CD4-positive, alpha-beta T cell (primary cell): ENCODE results near the gene STAB2. TPM values are rescaled to one million over a fixed set of nuclear protein-coding genes. Genes with fewer than 3 reads are reported as not detected.
A peak's percentile ranks its signal among the peaks of the same experiment; 100 is the strongest.

ENCODE experiments used
- ATAC-seq: fragments of 200-7000 bp; cut with Tn5 transposase; one replicate; pipeline ENCODE4 v1.10.0; 2022; ENCODE audit warnings: mild to moderate bottlenecking; ENCODE audit not compliant: poor library complexity
- CTCF ChIA-PET: fragments of 350-600 bp; sonication (Branson Sonifier 250); formaldehyde crosslinking; loops from one replicate; lab custom pipeline; 2021; ENCODE audit warnings: antibody characterized with exemption, inconsistent platforms; lab: Charles Lee
- POLR2A ChIA-PET: fragments of 350-600 bp; sonication (Branson Sonifier 250); formaldehyde crosslinking; loops from one replicate; lab custom pipeline; 2021; ENCODE audit warnings: antibody characterized with exemption, inconsistent platforms; lab: Charles Lee
- DNase-seq, 14 experiments: peaks; one replicate each; pipeline ENCODE4 v3.0.0-alpha.2; 2013 to 2020; ENCODE audit warnings: mixed read lengths in 2 of 14
- H3K27ac ChIP-seq, 2 donors: one replicate each; pipeline versions ENCODE4 v1.5.1 to v1.7.0; 2013; ENCODE audit warnings: low read length in 2 of 2, low read depth in 1 of 2, mild to moderate bottlenecking in 1 of 2
- H3K27me3 ChIP-seq, 2 experiments: 1 replicate in 1 of 2; 2 replicates in 1 of 2; pipeline versions ENCODE4 v1.6.1 to v1.7.0; 2013; ENCODE audit warnings: low read length in 2 of 2, control low read depth in 1 of 2, mild to moderate bottlenecking in 1 of 2, moderate library complexity in 1 of 2; ENCODE audit not compliant: insufficient read depth in 2 of 2, control insufficient read depth in 1 of 2
- H3K36me3 ChIP-seq: one replicate; pipeline ENCODE4 v1.6.1; 2013; ENCODE audit warnings: low read length, control low read depth; ENCODE audit not compliant: insufficient read depth
- H3K4me1 ChIP-seq: one replicate; pipeline ENCODE4 v1.6.1; 2013; ENCODE audit warnings: low read length, control low read depth; ENCODE audit not compliant: insufficient read depth
- H3K4me3 ChIP-seq: one replicate; pipeline ENCODE4 v1.5.1; 2013; ENCODE audit warnings: mild to moderate bottlenecking, low read length, moderate library complexity
- H3K9me3 ChIP-seq, 2 experiments: 1 replicate in 1 of 2; 2 replicates in 1 of 2; pipeline versions ENCODE4 v1.6.1 to v1.7.0; 2013; ENCODE audit warnings: low read length in 2 of 2, mild to moderate bottlenecking in 2 of 2, control low read depth in 1 of 2, moderate library complexity in 1 of 2; ENCODE audit not compliant: control insufficient read depth in 1 of 2, insufficient read depth in 1 of 2
- H3K27ac Mint-ChIP-seq: one replicate; pipeline ENCODE4 v1.8.0; 2020; ENCODE audit warnings: mixed read lengths
- H3K27me3 Mint-ChIP-seq: one replicate; pipeline ENCODE4 v1.8.0; 2021; ENCODE audit warnings: mixed read lengths
- H3K36me3 Mint-ChIP-seq: one replicate; pipeline ENCODE4 v1.8.0; 2021; ENCODE audit warnings: low read depth, mixed read lengths
- H3K4me1 Mint-ChIP-seq: one replicate; pipeline ENCODE4 v1.8.0; 2021; ENCODE audit warnings: low read depth, mixed read lengths
- H3K4me3 Mint-ChIP-seq: one replicate; pipeline ENCODE4 v1.8.0; 2020; ENCODE audit warnings: mild to moderate bottlenecking, mixed read lengths
- H3K9me3 Mint-ChIP-seq: one replicate; pipeline ENCODE4 v1.8.0; 2020; ENCODE audit warnings: mixed read lengths
- CTCF ChIP-seq: fragments of 200-600 bp; IDR thresholded peaks from one replicate; pipeline ENCODE4 v1.8.0; 2022; ENCODE audit warnings: antibody characterized with exemption, mild to moderate bottlenecking
- intact Hi-C, 2 experiments: fragments of 100-400 bp; cut with DNase I in 1 of 2; cut with micrococcal nuclease in 1 of 2; formaldehyde crosslinking; loops; one replicate each; pipeline versions ENCODE4 v1.15.1 to v1.9.0; 2023 to 2025; cut with DNase I, micrococcal nuclease
- total RNA-seq, 174 experiments: library from RNA in 2 of 174; stranded (reverse) in 2 of 174; gene quantifications; one replicate each; pipeline ENCODE4 v1.2.3 and lab custom pipeline; 2021 to 2026

The STAB2 gene
- total RNA-seq, 2 experiments from 2014 or later, result not detected

GRCh38 chr12:103656291-103656690 is 69.2 kb downstream of the STAB2 start:
- no peaks in the 10 kb centered on the region for H3K9me3 Mint-ChIP-seq
- ChIA-PET CTCF (no interaction called here), POLR2A (no interaction called here)
- H3K36me3 Mint-ChIP-seq, result no peaks in the 10 kb centered on the region
- H3K4me1 ChIP-seq, result no peaks in the 10 kb centered on the region
- H3K36me3 ChIP-seq, result no peaks in the 10 kb centered on the region
- H3K9me3 ChIP-seq, result no peaks in the 10 kb centered on the region
- intact Hi-C loops, result no loop called here
- no peak for TF ChIP-seq CTCF
- no peak overlapping the region for H3K27ac ChIP-seq
- peaks cover 0 to 1% of the 10 kb centered on the region in 2 experiments for H3K27me3 ChIP-seq
- H3K4me1 Mint-ChIP-seq, result peaks cover 19% of the 10 kb centered on the region
- peaks cover 6% of the 10 kb centered on the region for H3K27me3 Mint-ChIP-seq
- no peak overlapping the region for H3K27ac Mint-ChIP-seq
- ATAC-seq (no peak), DNase-seq (no peak)
- H3K4me3 Mint-ChIP-seq, result no peak overlapping the region
- no peak overlapping the region for H3K4me3 ChIP-seq

- peaks cover 6% of the 10 kb centered on the region for H3K27me3 Mint-ChIP-seq
- intact Hi-C loops, result no loop called here
- no peak overlapping the region for H3K4me3 Mint-ChIP-seq
- H3K36me3 Mint-ChIP-seq, result no peaks in the 10 kb centered on the region
- no peaks in the 10 kb centered on the region for H3K9me3 ChIP-seq
- no peak for DNase-seq
- H3K27ac Mint-ChIP-seq, result peak overlapping the region; percentile 50
- H3K36me3 ChIP-seq, result no peaks in the 10 kb centered on the region
- H3K4me3 ChIP-seq, result no peak overlapping the region
- no peak for ATAC-seq
- POLR2A ChIA-PET, result no interaction called here
- peaks cover 0 to 5% of the 10 kb centered on the region in 2 experiments for H3K27me3 ChIP-seq
- no peak for TF ChIP-seq CTCF
- peaks cover 19% of the 10 kb centered on the region for H3K4me1 Mint-ChIP-seq
- H3K9me3 Mint-ChIP-seq, result no peaks in the 10 kb centered on the region
- CTCF ChIA-PET, result no interaction called here
- no peak overlapping the region for H3K27ac ChIP-seq
- H3K4me1 ChIP-seq, result no peaks in the 10 kb centered on the region
These were observed 70.3 kb downstream of the STAB2 start for GRCh38 chr12:103657331-103657730.

GRCh38 chr12:103664626-103665025 is 77.6 kb downstream of the STAB2 start:
- intact Hi-C loops, result no loop called here
- no peak for TF ChIP-seq CTCF
- Mint-ChIP-seq H3K4me1 (no peaks in the 10 kb centered on the region), H3K27ac (no peak overlapping the region), H3K27me3 (peaks cover 5% of the 10 kb centered on the region), H3K36me3 (no peaks in the 10 kb centered on the region), H3K9me3 (no peaks in the 10 kb centered on the region), H3K4me3 (no peak overlapping the region)
- H3K27me3 ChIP-seq, result peaks cover 0 to 11% of the 10 kb centered on the region in 2 experiments
- ChIA-PET POLR2A (no interaction called here), CTCF (no interaction called here)
- no peaks in the 10 kb centered on the region for H3K36me3 ChIP-seq
- H3K4me1 ChIP-seq, result no peaks in the 10 kb centered on the region
- DNase-seq (no peak), ATAC-seq (no peak)
- H3K27ac ChIP-seq, result no peak overlapping the region
- H3K9me3 ChIP-seq, result no peaks in the 10 kb centered on the region
- no peak overlapping the region for H3K4me3 ChIP-seq
